ENCODE data around the gene RPL27A.

DNA sequence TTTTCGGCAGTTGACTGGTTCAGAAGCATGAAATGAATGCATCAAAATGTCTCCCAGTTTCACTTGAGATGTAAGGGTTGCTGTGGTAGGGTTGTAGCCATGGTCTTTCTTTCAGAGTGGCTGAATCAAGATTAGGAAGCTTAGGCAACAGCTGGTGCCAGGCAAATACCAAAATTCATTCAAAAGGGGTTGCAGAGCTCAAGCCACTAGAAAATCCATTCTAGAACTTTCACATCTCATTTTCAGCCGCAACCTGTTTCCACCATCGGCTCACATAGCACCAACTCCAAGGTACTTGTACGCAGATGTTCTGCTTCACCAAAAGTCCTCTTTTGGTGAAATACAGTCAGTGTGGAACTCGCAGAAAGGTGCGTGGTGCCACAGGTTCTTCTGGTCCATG, 48.1 kb upstream of the RPL27A start:
- TF ChIP-seq TARDBP (IDR thresholded peaks at IDR 0.05) = no peak
- TF ChIP-seq L3MBTL2 (conservative IDR thresholded peaks at IDR 0.05) = no peak
- no peak for TF ChIP-seq CTBP1 (IDR thresholded peaks at IDR 0.05; ENCODE audit: borderline replicate concordance)
- TF ChIP-seq ELF4 (IDR thresholded peaks at IDR 0.05) = no peak
- no peak for TF ChIP-seq BHLHE40 (IDR thresholded peaks at IDR 0.05; ENCODE audit: borderline replicate concordance)
- TF ChIP-seq ZNF384 (IDR thresholded peaks at IDR 0.05) = no peak
- TF ChIP-seq HDGF (IDR thresholded peaks at IDR 0.05; ENCODE audit: borderline replicate concordance) = no peak
- no peak for TF ChIP-seq SP1 (IDR thresholded peaks at IDR 0.05)
- no peak for TF ChIP-seq ARNT (IDR thresholded peaks at IDR 0.05)
- no peak for TF ChIP-seq FOXM1 (IDR thresholded peaks at IDR 0.05; ENCODE audit: borderline replicate concordance)
- TF ChIP-seq SUZ12 (IDR thresholded peaks at IDR 0.05) = no peak
- no peak for TF ChIP-seq LEF1 (IDR thresholded peaks at IDR 0.05; ENCODE audit: borderline replicate concordance)
- no peak for TF ChIP-seq NFRKB (IDR thresholded peaks at IDR 0.05)
- no peak for TF ChIP-seq FOXK2 (IDR thresholded peaks at IDR 0.05)

Data from HEK293T (cell line).